Dermis lymphatic vessel endothelial cell (primary cell): ENCODE results near the gene ARL5B. TPM values are rescaled to one million over a fixed set of nuclear protein-coding genes. Genes with fewer than 3 reads are reported as not detected.

Source experiments
- total RNA-seq: library from RNA; depleted of rRNA; stranded (reverse); fragments of >200 nt; gene quantifications from 2 replicates; pipeline ENCODE4 v1.2.1, GENCODE V29; 2014

Gene ARL5B, protein sequence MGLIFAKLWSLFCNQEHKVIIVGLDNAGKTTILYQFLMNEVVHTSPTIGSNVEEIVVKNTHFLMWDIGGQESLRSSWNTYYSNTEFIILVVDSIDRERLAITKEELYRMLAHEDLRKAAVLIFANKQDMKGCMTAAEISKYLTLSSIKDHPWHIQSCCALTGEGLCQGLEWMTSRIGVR
- 17.2 and 23.1 TPM in 2 replicates for total RNA-seq

DNA sequence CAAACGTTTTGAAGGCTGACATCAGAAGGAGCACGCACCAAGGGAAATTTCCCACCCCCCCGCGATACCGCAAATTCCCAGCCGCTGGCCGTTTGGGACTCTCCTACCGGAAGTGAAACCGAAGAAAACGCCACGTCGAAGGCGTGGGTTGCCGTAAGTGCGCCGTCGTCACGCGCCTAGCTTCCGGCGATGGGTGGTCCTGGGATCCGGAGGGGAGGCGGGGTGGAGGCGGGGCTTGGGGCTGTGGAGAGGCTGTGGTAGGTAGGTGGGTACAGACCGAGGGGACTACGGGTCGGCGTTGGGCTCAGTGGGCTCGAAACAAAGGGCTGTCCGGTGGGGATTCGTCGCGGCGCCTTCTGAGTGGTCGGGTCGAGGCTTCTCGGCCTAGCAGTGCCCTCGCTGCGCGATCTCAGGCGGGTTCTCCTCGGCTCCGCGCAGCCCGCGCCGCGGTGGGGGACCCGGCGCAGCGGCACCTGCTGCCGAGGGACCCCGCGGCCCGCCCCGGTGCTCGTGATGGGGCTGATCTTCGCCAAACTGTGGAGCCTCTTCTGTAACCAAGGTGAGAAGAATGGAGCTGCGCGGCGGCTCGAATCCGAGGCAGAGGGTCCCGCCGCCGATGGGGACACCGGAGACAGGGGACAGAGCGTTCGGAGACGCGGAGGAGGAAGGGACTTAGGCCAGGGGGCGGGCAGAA lies at the start of gene ARL5B:
Gene ARL5B (plus strand): TSS at position 307 of the 694 bp plus-strand sequence. CDS start 207 bp downstream, at position 514.

DNA sequence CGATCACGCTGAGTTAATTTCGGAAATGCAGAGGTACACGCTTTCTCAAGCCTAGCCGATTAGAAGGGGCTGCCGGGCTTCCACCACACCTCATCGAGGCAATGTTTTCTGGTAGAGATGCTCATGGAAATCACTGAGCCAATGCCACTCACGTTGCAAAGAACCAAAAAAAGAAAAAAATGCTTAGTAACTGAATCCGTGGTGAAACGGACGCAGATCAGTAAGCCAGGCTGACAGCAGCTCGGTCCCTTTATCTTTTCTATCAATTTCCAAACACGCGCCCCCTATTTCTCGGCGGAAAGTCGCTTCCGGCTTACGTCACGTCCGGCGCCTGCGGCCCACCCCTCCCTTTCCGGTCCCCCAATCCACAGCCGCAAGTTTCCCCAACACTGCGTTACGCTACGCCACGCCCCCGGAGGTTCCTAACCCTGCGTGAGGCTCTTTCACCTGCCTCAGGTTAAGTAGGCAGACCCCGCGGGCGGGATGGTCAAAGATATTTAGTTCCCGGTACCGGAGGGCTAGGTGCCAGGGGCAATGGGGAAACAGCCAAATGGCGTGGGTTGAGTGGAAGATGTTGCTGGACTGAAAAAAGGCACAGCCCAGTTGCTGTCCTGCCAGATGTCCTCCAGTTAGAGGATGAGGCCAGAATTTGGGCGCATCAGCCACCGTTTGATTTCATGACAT lies 7.8 kb upstream of the ARL5B start, which contains the start of gene NSUN6:
Gene NSUN6 (minus strand): TSS at position 264 of the 684 bp plus-strand sequence. CDS start 384 bp downstream, outside the sequence.

Other genes starting within 250 kb of the ARL5B start
- 6.4 and 6.6 TPM in 2 replicates for gene NSUN6, start 7.8 kb upstream of the ARL5B start, total RNA-seq